ENCODE results near the gene PHAF1.

Gene PHAF1

DNA sequence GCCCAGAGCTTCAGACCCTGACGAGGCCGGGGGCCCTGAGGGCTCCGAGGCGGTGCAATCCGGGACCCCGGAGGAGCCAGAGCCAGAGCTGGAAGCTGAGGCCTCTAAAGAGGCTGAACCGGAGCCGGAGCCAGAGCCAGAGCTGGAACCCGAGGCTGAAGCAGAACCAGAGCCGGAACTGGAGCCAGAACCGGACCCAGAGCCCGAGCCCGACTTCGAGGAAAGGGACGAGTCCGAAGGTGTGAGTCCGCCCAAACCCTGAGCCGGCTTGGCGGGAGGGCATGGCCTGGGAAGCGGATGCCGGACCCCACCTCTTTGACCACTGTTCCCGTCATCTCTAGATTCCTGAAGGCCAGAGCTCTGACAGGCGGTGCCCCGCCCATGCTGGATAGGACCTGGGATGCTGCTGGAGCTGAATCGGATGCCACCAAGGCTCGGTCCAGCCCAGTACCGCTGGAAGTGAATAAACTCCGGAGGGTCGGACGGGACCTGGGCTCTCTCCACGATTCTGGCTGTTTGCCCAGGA lies 65.0 kb downstream of the PHAF1 start:
- FAIRE-seq = no peak

GRCh38 chr16:67176662-67177061 lies 66.9 kb downstream of the PHAF1 start:
- DNase-seq (ENCODE audit: insufficient read length, low spot score) (no peak), FAIRE-seq (no peak)

More for the DNA sequence above, 65.0 kb downstream of the PHAF1 start:
- DNase-seq (ENCODE audit: insufficient read length, low spot score) = no peak

DNA sequence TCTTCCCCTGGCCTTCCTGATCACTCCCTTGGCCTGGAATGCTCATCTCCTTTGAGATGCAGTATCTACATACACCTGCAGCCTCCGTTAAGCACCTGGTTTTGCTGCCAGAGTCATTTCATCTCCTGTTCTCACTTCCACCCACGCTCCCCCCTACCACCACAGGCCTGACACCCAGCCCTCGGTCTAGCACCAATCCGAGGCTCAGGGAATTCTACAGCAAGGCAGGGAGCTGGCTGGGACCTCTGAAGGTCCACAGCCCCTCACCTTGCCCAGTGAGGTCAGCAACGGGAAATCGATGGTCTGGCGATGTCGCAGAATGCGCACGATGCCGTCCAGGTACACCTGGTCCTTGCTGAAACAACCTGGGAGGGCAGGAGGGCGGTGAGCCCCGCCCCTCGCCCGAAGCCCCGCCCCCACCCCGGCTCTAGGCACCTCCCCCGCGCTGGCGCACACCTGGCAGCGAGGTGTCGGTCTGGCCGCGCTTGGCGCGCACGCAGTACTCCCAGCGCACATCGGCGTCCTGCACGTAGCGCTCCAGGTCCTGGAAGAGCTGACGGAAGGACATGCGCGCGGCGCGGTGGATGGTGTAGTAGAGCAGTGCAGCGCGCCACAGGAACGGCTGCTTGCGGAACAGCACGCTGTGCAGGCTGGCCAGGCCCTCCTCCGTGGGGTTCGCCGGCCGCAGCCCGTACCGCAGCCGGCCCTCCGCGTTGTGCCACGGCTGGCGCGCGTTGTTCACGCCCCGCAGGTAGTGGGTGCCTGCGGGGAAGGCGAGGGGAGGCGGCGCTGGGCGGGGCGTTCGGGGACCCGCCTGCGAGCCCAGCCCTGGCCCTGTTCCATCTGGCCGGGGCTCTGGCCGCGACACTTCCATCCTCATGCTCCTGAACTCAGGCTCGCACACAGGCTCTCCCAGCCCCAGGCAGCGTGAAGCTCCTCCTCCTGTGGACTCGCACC lies 68.3 kb downstream of the PHAF1 start:
- DNase-seq (ENCODE audit: insufficient read length, low spot score) = no peak
- FAIRE-seq = no peak

GRCh38 chr16:67179421-67180080 lies 69.8 kb downstream of the PHAF1 start:
- no peak for FAIRE-seq
- no peak for DNase-seq (ENCODE audit: insufficient read length, low spot score)

- DNase-seq (ENCODE audit: insufficient read length, low spot score) (no peak), FAIRE-seq (no peak)
Measured at GRCh38 chr16:67180166-67180565, 70.4 kb downstream of the PHAF1 start.

DNA sequence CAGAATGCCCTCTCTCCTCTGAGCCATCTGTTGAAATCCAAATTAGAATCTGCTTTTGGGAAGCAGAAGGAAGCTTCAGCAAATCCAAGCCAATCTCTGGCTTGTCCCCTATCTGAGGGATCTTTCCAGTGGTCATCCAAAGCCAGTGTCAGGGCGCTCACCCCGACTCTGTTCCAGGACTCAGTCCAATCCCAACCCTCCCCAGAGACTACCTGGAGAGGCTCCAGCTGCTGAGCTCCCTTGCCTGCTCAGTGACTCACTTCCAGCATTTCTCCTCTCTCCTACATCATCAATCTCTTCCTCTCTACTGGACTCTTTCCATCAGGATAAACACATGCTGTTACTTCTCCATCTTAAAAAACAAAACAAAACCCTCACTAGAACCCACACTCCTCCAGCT lies 71.6 kb downstream of the PHAF1 start:
- FAIRE-seq (no peak), DNase-seq (ENCODE audit: insufficient read length, low spot score) (no peak)

DNA sequence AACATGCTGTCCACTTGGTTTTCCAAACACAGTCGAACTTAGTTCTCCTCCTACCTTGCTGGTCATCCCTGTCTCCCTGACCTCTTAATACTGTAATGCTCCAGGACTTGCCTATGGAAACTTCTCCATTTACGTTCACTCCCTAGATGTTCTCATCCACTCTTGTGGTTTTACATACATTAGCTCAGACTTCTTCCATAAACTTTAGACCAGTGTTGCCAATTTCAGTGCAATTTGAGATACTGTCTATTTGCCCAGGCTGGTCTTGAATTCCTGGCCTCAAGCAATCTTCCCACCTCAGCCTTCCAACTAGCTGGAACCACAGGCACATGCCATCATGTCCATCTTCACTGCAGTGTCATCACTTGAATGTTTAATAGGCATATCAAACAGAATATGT lies 72.5 kb downstream of the PHAF1 start:
- FAIRE-seq (no peak), DNase-seq (ENCODE audit: insufficient read length, low spot score) (no peak)

- DNase-seq (ENCODE audit: insufficient read length, low spot score) (no peak), FAIRE-seq (no peak)
Measured at GRCh38 chr16:67183284-67183626, 73.5 kb downstream of the PHAF1 start.

DNA sequence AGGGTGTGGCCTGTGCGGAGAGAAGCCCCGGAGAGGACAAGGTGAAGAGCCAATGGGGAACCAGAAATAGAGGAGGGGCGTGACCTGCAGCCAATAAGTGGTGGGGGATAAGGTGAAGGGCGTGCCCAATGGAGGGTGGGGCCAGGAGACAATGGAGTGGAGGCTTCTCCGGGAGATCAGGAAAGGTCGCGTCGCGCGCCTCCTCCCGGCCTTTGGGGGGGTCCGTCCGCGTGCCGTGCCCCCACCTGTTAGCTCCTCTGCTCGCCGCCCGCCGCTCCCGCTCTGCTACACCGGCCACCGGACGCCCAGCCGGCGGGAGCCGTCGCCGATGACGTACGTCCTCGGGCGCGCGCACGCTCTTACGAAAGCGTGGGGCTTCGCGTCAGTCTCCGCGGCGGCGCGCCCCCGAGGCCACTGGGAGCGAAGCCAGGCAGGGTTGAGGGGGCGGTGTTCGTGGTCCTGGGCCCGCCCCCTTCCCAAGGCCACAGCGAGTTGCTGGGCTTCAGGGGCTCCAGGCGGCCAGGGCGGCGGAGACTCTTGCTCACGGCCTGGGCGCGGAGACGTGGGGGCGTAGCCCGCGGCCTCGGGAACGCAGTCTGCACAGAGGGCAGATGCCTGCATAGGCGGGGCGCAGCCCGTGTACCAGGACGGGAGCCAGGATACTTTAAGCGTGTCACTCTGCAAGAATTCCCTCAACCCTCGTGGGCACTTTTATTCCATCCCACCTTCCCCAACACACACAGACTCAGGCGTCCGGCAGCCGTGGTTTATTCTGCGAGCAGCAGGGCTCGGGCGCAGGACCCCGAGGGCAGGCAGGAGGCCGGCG lies 74.1 kb downstream of the PHAF1 start, which contains the start of gene MATCAP1:
Gene MATCAP1, minus strand, starts transcription at position 337 of the 826 bp plus-strand sequence. CDS start 3,353 bp downstream, outside the sequence.
- DNase-seq (ENCODE audit: insufficient read length, low spot score) (peak; percentile 100), FAIRE-seq (peak; percentile 100)

DNA sequence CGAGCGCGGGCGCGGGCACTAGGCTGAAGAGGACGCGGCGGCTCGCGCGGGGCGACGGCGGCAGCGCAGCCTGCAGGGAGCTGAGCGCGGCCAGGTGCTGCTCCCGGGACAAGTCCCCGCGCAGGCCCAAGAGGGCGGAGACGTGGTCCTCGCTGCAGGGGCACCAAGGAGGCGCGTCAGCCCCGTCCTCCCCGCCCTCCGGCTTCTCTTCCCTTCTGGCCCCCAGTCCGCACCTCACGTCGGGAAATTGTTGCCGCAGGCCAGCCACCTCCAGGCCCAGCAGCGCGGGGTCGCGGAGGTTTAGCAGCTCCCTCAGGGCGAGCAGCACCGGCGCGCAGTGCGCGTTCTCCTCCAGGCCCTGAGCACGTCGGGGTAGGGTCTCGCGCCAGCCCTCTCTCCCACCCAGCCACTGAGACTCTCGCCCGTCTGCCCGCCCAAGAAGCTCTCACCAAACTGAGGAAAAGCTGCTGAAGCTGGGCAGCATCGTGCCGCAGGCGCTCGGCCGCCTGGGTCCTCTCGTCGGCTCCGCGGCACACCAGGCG lies 74.8 kb downstream of the PHAF1 start:
- no peak for DNase-seq (ENCODE audit: insufficient read length, low spot score)
- peak; percentile 23 for FAIRE-seq

GRCh38 chr16:67184995-67185650 lies 75.4 kb downstream of the PHAF1 start:
- DNase-seq (ENCODE audit: insufficient read length, low spot score) = no peak
- FAIRE-seq = peak; percentile 96

- DNase-seq (ENCODE audit: insufficient read length, low spot score) = no peak
- no peak for FAIRE-seq
Measured at GRCh38 chr16:67185651-67186134, 76.0 kb downstream of the PHAF1 start.

DNA sequence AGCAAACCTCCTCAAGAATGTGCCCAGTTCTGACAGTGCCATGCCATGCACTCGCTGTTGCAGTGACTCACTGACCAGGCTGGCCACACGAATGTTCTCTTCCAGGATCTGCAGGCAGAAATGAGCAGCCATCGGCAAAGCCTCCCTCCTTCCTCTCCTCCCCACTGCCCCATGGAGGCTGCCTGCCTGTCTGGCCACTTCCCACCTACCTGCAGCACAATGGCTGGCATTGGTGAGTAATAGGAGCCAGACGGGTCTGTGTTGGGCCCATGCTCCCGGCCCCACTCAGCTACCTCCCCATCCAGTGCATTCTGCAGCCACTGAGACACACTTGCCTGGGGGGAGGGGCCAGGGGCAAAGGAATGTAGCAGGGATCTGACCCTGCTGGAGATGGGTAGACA lies 76.8 kb downstream of the PHAF1 start:
- no peak for DNase-seq (ENCODE audit: insufficient read length, low spot score)
- no peak for FAIRE-seq

GRCh38 chr16:67187175-67187890 lies 77.6 kb downstream of the PHAF1 start:
- FAIRE-seq (no peak), DNase-seq (ENCODE audit: insufficient read length, low spot score) (no peak)

DNA sequence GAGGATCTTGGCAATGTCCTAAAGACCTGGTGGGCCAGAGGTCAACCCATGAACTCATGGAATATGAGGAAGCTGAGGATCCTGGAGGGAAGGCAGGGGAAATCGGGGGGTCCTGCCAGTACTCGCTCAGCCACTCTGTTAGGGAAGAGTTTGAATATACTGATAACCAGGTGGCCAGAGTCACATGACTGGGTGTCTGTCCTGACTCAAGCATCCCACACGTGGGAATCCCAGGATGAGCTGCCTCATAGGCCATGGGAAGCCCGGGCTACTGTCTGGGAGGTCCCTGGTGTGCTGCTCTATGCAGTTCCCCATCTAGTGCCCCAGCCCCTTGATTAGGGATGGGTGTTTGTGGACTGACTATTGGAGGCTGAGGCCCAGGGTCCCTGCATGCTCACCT lies 78.6 kb downstream of the PHAF1 start:
- FAIRE-seq (no peak), DNase-seq (ENCODE audit: insufficient read length, low spot score) (no peak)

DNA sequence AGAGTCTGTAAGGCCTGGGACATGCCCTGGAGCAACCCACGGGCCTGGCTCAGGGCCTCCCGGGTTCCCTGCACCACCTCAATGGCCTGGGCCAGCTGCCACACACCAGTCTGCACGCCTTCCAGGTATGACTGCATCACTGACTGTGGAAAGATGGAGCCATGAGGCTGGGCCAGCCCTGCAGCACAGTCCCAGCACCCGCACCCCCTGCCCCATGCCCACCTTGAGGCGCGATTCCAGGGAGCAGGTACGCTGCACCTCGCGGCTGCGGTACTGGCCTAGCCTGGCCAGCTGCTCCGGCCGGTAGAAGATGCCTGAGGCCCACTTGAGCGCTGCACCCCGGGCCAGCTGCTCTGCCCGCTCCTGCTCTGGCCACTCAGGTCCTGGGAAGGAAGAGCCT lies 79.1 kb downstream of the PHAF1 start:
- FAIRE-seq = no peak

DNA sequence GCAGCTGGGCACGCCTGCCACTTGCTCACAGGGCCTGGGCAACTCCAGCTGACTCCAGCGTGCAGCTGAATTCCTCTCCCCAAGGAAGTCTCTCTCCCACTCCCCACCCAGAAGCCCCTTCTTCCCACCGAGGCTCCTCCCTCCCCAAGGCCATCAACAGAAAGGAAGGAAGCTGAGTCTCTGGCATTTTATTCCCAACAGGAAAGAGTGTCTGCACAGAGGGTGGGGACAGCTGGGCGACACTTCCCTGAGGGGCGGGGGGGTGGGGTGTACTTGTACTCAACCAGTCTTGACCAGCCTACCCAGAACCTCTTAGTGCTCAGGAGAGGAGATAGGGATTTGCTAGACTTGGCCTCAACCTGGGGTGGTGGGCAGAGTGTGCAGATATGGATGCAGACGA lies 80.3 kb downstream of the PHAF1 start, which contains the start of gene EXOC3L1:
Gene EXOC3L1, minus strand, starts transcription at position 96 of the 400 bp plus-strand sequence. CDS start 460 bp downstream, outside the sequence.
- FAIRE-seq (no peak), DNase-seq (ENCODE audit: insufficient read length, low spot score) (no peak)

More for the DNA sequence above, 79.1 kb downstream of the PHAF1 start:
- DNase-seq (ENCODE audit: insufficient read length, low spot score) = no peak

- DNase-seq (ENCODE audit: insufficient read length, low spot score) (no peak), FAIRE-seq (no peak)
Measured at GRCh38 chr16:67190448-67191399, 81.0 kb downstream of the PHAF1 start.
